ENCODE measurements around the gene MANBA.

The MANBA gene

GRCh38 chr4:102675141-102675540, 85.6 kb downstream of the MANBA start:
- no peak for DNase-seq (ENCODE audit: low read depth)

- no peak for DNase-seq (ENCODE audit: low read depth)
Measured at GRCh38 chr4:102667001-102667400, 93.8 kb downstream of the MANBA start.

- no peak for DNase-seq (ENCODE audit: low read depth)
Measured at GRCh38 chr4:102665527-102665926, 95.2 kb downstream of the MANBA start.

GRCh38 chr4:102663073-102663472, 97.7 kb downstream of the MANBA start:
- DNase-seq (ENCODE audit: low read depth): no peak

GRCh38 chr4:102657206-102657605, 103.6 kb downstream of the MANBA start:
- no peak for DNase-seq (ENCODE audit: low read depth)

DNA sequence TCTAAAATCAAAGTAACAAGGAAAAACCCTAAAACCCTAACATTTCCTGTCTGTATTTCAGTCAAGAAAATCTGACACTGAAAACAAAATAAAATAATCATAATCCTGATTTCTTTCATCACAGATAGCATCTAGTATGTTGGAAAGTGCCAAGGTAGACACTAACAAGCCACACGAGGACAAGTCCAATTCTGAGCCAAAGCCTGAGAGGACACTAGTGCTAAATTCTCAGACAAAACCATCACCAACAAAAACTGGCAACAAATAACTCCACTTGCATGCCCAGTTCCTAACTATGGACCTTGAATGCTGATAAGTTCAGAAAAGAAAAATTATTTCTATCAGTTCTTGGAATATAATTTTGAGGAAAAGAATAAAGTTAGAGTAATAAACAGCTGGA, 113.7 kb downstream of the MANBA start:
- DNase-seq (ENCODE audit: low read depth): no peak

DNA sequence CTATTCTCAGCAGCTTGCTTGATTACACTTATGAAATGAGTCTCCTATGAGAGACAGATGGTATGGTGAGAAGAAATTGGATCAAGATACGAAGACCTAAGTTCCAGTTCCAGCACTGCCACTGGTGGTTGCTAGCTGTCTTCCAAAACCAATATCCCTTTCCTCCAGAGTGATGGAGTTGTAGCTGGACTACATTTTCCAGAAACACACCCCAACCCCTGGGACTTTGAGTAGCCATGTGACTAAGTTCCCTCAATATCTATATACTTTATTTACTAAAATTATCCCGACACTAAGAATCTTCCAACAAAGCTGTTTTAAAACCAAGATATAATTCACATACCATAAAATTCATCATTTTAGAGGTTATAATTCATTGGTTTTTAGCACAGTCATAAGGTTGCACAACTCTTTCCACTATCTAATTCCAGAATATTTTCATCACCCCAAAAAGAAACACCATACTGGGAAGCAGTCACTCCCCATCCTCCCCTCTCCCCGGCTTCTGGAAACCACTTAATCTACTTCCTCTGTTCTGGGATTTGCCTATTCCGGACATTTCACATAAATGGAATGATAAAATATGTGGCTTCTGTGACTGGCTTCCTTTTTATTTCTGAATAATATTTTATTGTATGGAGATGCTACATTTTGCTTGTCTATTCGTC, 118.0 kb downstream of the MANBA start:
- DNase-seq (ENCODE audit: low read depth): no peak

GRCh38 chr4:102641793-102642192, 119.0 kb downstream of the MANBA start:
- no peak for DNase-seq (ENCODE audit: low read depth)

DNA sequence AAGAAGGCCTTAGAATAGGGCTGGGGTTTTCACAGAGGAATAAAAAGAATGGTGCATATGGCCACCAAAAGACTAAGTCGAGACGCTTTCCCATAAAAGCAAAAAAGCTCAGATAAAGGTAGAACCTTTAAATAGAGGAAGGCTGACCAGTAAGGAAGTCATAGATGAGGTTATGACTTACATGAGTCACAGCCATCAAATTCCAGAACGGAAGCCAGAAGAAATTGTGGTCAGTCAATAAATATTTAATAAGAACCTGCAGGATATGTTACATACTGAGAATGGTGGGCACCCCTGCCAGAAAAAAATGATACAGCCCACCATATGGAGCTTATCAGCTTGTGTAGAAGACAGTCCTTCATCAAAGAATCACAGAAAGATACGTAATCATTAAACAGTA, 120.1 kb downstream of the MANBA start:
- DNase-seq (ENCODE audit: low read depth): no peak

- DNase-seq (ENCODE audit: low read depth): no peak
Measured at GRCh38 chr4:102639598-102639997, 121.2 kb downstream of the MANBA start.

GRCh38 chr4:102638621-102639020, 122.1 kb downstream of the MANBA start:
- DNase-seq (ENCODE audit: low read depth): no peak

GRCh38 chr4:102637391-102637790, 123.4 kb downstream of the MANBA start:
- DNase-seq (ENCODE audit: low read depth): no peak

DNA sequence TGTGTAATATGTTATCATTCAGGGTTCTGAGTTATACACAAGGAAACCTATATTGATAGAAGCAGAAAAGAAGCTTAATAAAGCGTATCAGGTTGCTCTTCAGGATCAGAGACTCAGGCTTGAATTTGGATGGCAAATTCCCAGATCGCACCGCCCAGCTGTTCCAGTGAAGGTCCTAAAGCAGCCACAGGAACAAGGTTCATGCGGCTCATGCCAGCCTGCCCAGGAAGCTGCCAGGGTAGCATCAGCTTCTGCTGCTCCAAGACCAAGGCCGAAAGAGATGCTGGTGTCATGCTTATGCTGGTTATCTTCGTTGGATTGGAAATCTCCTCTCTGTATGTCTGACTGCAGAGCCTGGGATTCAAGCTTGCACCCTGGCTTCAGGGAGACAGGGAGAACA, 127.7 kb downstream of the MANBA start:
- DNase-seq (ENCODE audit: low read depth): no peak

- no peak for DNase-seq (ENCODE audit: low read depth)
Measured at GRCh38 chr4:102632241-102633065, 128.3 kb downstream of the MANBA start.

DNA sequence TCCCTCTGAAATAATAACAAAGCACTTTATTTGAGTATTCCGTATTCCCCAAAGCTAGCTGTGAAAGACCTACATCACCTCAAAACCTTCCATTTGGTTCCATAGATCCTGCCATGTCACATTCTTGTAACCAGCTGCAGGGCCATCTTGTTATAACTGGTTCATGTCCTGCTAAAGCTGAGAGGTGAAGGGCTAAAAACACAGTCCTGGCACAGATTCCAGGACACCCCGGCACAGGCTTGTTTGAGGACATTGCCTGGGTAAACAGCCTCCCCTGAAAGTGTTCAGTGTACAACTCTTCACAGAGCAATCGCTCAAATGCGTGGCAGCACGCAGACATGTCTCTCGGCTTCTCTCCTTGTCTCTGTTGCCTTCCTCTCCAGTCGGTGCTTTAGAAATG, 129.2 kb downstream of the MANBA start:
- DNase-seq (ENCODE audit: low read depth): no peak

- DNase-seq (ENCODE audit: low read depth): no peak
Measured at GRCh38 chr4:102629673-102630072, 131.1 kb downstream of the MANBA start.

- DNase-seq (ENCODE audit: low read depth): no peak
Measured at GRCh38 chr4:102627831-102628523, 132.8 kb downstream of the MANBA start.

GRCh38 chr4:102625232-102625930, 135.4 kb downstream of the MANBA start:
- peak; percentile 48 for DNase-seq (ENCODE audit: low read depth)

DNA sequence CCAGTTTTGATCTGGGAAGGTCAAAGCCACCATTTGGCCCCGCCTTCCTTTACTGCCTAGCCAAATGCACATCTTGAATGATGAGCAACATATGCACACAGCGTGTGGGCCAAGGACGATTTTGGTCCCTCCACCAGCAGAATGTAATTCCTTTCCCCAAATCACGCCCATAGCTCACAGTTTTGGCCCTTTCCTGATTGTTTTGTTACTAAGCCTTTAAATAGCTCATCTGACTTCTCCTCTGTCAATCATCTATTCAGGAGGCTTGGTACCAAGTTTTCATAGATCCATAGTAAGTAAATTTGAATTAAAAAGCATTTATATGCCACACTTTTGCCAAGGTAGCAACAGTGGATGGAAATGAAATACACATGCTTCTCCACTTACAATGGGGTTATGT, 136.3 kb downstream of the MANBA start:
- no peak for DNase-seq (ENCODE audit: low read depth)

GRCh38 chr4:102623622-102624021, 137.1 kb downstream of the MANBA start:
- DNase-seq (ENCODE audit: low read depth): no peak

DNA sequence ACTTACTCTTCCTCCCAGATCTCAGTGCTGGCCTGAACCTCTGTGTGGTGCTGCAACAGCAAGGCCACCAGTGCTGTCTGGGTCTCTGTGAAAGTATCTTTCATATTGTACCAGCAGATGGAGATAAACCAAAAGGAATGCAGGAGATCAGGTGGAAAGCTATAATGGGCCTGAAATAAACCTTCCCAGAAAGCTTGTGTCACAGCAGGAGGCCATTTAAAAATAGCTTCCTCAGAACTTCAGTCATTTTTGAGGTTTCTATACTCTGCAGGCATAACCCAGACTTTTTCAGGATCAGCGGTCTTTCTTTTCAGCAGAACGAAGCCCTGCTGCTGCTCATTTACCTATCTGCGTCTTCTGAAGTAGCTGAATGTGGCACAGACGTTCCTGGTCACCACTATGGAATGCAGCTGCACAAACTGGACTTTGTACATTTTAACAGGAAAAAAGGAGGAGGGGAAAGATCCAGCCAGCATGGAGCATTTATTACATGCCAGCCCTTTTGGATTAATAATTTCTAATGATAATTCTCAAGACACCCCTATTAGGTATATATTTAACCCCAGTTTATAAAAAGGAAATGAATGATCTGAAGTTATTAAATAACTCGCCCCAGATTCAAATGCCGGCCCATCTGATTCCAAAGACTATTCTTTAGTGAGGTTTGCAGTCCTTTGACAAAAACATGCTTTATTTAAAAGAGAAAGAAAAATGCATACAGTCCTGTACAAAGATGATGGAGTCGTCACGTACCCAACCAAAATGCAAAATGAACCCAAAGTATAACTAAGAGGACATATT, 139.9 kb downstream of the MANBA start:
- no peak for DNase-seq (ENCODE audit: low read depth)

Data from activated T-cell treated with anti-CD3 and anti-CD28 coated beads for 24 hours (primary cell).